GM12875 (cell line): ENCODE data around the gene COG1.

Experiments used
- H3K4me3 ChIP-seq: one replicate; pipeline ENCODE4 v1.5.1; 2011; ENCODE audit warnings: low read depth, low read length, control low read depth
- CTCF ChIP-seq: IDR thresholded peaks from 2 replicates; pipeline ENCODE4 v1.5.1; 2011; ENCODE audit warnings: low read depth, mild to moderate bottlenecking, control low read depth, inconsistent platforms, low read length, moderate library complexity, borderline replicate concordance; ENCODE audit not compliant: insufficient read depth

Gene COG1

GRCh38 chr17:73201215-73202069 lies 8.6 kb downstream of the COG1 start:
- no peak for TF ChIP-seq CTCF
- H3K4me3 ChIP-seq: no peak overlapping the region

GRCh38 chr17:73203135-73203787 lies 10.4 kb downstream of the COG1 start:
- no peak for TF ChIP-seq CTCF
- no peak overlapping the region for H3K4me3 ChIP-seq

- no peak for TF ChIP-seq CTCF
- H3K4me3 ChIP-seq: no peak overlapping the region
Observed at GRCh38 chr17:73203788-73204479, 11.1 kb downstream of the COG1 start.

- no peak for TF ChIP-seq CTCF
- no peak overlapping the region for H3K4me3 ChIP-seq
Observed at GRCh38 chr17:73205459-73205961, 12.7 kb downstream of the COG1 start.

- no peak overlapping the region for H3K4me3 ChIP-seq
- no peak for TF ChIP-seq CTCF
Observed at GRCh38 chr17:73208139-73208827, 15.4 kb downstream of the COG1 start.

GRCh38 chr17:73209436-73209835 lies 16.6 kb downstream of the COG1 start:
- no peak for TF ChIP-seq CTCF
- H3K4me3 ChIP-seq: no peak overlapping the region
